ENCODE measurements around the gene SLC9C1. TPM values are rescaled to one million over a fixed set of nuclear protein-coding genes. Genes with fewer than 3 reads are reported as not detected.

The SLC9C1 gene
- total and polyA plus RNA-seq, 9 donors, result 0.07 to 0.35 (median 0.15) TPM; not detected in 4

DNA sequence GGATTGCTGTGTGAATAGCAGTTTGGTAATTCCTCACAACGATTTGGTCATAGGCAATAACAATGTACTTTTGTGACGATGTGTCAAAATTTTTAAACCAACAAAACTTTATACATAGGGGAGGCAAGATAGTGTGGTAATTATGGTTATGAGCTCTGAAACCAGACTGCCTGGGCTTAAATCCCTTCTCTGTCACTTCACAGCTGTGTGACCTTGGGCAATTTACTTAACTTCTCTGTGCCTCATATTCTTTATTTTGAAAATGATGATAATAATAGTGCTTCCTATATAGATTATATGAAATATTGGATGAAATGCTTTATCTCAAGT lies 44.7 kb upstream of the SLC9C1 start:
- intact Hi-C loops (cut with DNase I), result loop anchor here in 2 of 4 donors (10.0 kb wide), 1 partner anchor 56 kb away; no protein-coding TSS in a partner anchor
- Histone ChIP-seq H3K36me3 (no peaks in the 10 kb centered on the region), H3K27me3 (no peaks in the 10 kb centered on the region), H3K4me3 (no peak overlapping the region), H3K27ac (no peak overlapping the region), H3K4me1 (ENCODE audit: insufficient read depth) (peaks cover 5% of the 10 kb centered on the region), H3K9me3 (no peaks in the 10 kb centered on the region)
- no peak for TF ChIP-seq EP300 (IDR thresholded peaks at IDR 0.05)
- no peak for TF ChIP-seq CTCF (IDR thresholded peaks at IDR 0.05)
- TF ChIP-seq POLR2A (IDR thresholded peaks at IDR 0.05), result no peak
- WGBS, 3 donors, result 76 to 85% (median 83%) methylated on average over 2 of the region's 2 CpGs
- DNase-seq, result no peak

DNA sequence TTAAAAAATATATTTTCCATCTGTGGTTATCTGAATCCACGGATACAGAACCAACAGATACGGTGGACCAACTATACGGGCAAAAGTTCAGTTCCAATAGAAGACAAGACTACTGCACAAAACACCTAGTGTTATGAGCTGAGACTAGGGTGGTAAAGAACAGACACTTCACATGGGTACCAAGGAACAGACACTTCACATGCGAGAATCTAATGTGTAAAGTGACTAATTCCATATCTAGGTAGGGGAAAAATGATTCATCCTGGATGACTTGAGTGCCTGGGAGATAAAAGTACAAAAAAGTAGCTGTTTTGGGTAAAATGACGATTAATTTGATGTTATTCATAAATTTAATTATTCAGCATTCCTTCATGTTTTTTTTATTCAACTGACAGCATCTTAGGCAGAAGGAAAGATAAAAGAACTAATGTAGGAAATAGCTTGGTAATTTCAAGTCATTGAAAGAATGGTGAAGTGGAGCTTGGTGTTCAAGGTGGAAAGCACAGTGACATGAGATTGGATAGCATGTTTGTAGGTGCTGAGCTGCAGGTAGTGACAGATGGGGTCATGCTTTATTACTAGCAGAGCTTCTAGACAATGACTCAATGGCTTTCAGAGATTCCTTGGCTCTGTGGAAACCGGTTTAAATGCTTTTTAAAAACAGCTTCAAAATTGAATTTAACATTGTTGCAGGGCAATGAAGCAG lies 44.2 kb upstream of the SLC9C1 start:
- no peak overlapping the region for H3K4me3 ChIP-seq
- no peaks in the 10 kb centered on the region for H3K36me3 ChIP-seq
- 62 to 78% (median 73%) methylated on average over 6 of the region's 6 CpGs for WGBS, 3 donors
- H3K9me3 ChIP-seq, result no peaks in the 10 kb centered on the region
- H3K27me3 ChIP-seq, result no peaks in the 10 kb centered on the region
- intact Hi-C loops (cut with DNase I), result loop anchor here in 2 of 4 donors (10.0 kb wide), 1 partner anchor 57 kb away; no protein-coding TSS in a partner anchor
- no peak for TF ChIP-seq CTCF (IDR thresholded peaks at IDR 0.05)
- H3K27ac ChIP-seq, result no peak overlapping the region
- no peak for DNase-seq
- peaks cover 5% of the 10 kb centered on the region for H3K4me1 ChIP-seq (ENCODE audit: insufficient read depth)

DNA sequence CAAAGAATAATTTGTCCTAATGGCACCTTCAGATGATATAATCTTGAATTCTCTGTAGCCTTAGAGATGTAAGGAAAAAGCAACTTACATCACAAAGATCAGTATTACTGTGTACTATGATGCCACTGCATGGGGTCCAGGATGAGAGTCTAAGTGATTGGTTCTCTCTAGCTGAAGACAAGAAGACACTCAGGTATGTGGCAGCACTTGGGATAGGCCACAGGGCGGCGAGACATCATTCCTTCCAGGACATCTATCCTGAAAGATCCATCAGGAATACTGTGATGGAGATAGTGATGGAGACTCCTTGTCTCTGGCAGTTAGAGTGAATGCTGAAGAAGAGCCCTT lies 41.4 kb upstream of the SLC9C1 start:
- H3K9me3 ChIP-seq, result no peaks in the 10 kb centered on the region
- DNase-seq, result no peak
- H3K4me1 ChIP-seq (ENCODE audit: insufficient read depth), result peaks cover 4% of the 10 kb centered on the region
- no peaks in the 10 kb centered on the region for H3K27me3 ChIP-seq
- TF ChIP-seq CTCF (IDR thresholded peaks at IDR 0.05) (no peak), POLR2A (IDR thresholded peaks at IDR 0.05) (no peak), EP300 (IDR thresholded peaks at IDR 0.05) (no peak)
- H3K36me3 ChIP-seq, result no peaks in the 10 kb centered on the region
- no peak overlapping the region for H3K27ac ChIP-seq
- 98% methylated on average over 2 of the region's 2 CpGs for WGBS, 3 donors
- intact Hi-C loops (cut with DNase I), result loop anchor here in 2 of 4 donors (10.0 kb wide), 1 partner anchor 59 kb away; no protein-coding TSS in a partner anchor
- no peak overlapping the region for H3K4me3 ChIP-seq

- Histone ChIP-seq H3K9me3 (no peaks in the 10 kb centered on the region), H3K27ac (peak overlapping the region in 1 of 2 donors; percentile 88), H3K4me3 (peak overlapping the region; percentile 45), H3K36me3 (no peaks in the 10 kb centered on the region), H3K4me1 (ENCODE audit: insufficient read depth) (peaks cover 4% of the 10 kb centered on the region), H3K27me3 (no peaks in the 10 kb centered on the region)
- DNase-seq, result no peak
- TF ChIP-seq POLR2A (IDR thresholded peaks at IDR 0.05), result no peak
- no peak for TF ChIP-seq CTCF (IDR thresholded peaks at IDR 0.05)
- TF ChIP-seq EP300 (IDR thresholded peaks at IDR 0.05), result no peak
- intact Hi-C loops (cut with DNase I), result loop anchor here in 3 of 4 donors (5.0 to 10.0 kb wide), 2 partner anchors 60 to 307 kb away; partner anchors contain the start of gene CCDC80 (in 1 of the 3)
- WGBS, 3 donors, result 26 to 31% (median 29%) methylated on average over 6 of the region's 6 CpGs
Observed at GRCh38 chr3:112334691-112335433, 40.8 kb upstream of the SLC9C1 start.
